ENCODE results near the gene FAM174C.
A peak's percentile ranks its signal among the peaks of the same experiment; 100 is the strongest.
"Not testable (repeated sequence)": the region's sequence is repeated elsewhere in the genome, so short reads cannot be mapped to it uniquely, and the experiment has no call there.

Gene FAM174C

GRCh38 chr19:1237754-1238368 lies 37.5 kb upstream of the FAM174C start, which contains the start of gene CBARP:
Gene CBARP, minus strand, starts transcription at chr19:1238005. Its CDS starts 1,905 bp downstream, at chr19:1236100.
- no peak for DNase-seq

- DNase-seq = no peak
Observed at GRCh38 chr19:1238369-1239303, 36.7 kb upstream of the FAM174C start.

GRCh38 chr19:1239420-1239795 lies 35.9 kb upstream of the FAM174C start:
- no peak for DNase-seq

GRCh38 chr19:1239796-1240737 lies 35.3 kb upstream of the FAM174C start:
- peak; percentile 92 for DNase-seq

- DNase-seq = no peak
Observed at GRCh38 chr19:1240925-1241324, 34.4 kb upstream of the FAM174C start.

- DNase-seq = peak; percentile 92
Observed at GRCh38 chr19:1241417-1242095, 33.8 kb upstream of the FAM174C start, which contains the start of gene ATP5F1D. Gene ATP5F1D, plus strand, starts transcription at chr19:1241751. Its CDS starts 100 bp downstream, at chr19:1241851.

GRCh38 chr19:1243768-1244692 lies 31.3 kb upstream of the FAM174C start:
- peak; percentile 83 for DNase-seq

GRCh38 chr19:1244693-1245451 lies 30.5 kb upstream of the FAM174C start:
- DNase-seq = no peak

- DNase-seq = no peak
Observed at GRCh38 chr19:1245494-1246264, 29.7 kb upstream of the FAM174C start.

- not testable (repeated sequence) for DNase-seq
Observed at GRCh38 chr19:1246265-1247087, 28.9 kb upstream of the FAM174C start.

- no peak for DNase-seq
Observed at GRCh38 chr19:1247748-1248138, 27.6 kb upstream of the FAM174C start.

- DNase-seq = peak; percentile 67
Observed at GRCh38 chr19:1248139-1248785, 27.1 kb upstream of the FAM174C start, which contains the start of gene MIDN. Gene MIDN, plus strand, starts transcription at chr19:1248583. Its CDS starts 1,714 bp downstream, at chr19:1250297.

GRCh38 chr19:1248786-1249297 lies 26.5 kb upstream of the FAM174C start:
- DNase-seq = peak; percentile 81

GRCh38 chr19:1249298-1249989 lies 25.9 kb upstream of the FAM174C start:
- DNase-seq = peak; percentile 93

- no peak for DNase-seq
Observed at GRCh38 chr19:1249990-1250436, 25.3 kb upstream of the FAM174C start.

- DNase-seq = no peak
Observed at GRCh38 chr19:1250437-1251260, 24.7 kb upstream of the FAM174C start.
